Measurements from ENCODE around the gene BBS1. TPM values are rescaled to one million over a fixed set of nuclear protein-coding genes. Genes with fewer than 3 reads are reported as not detected.

BBS1 gene
- total RNA-seq, 4 donors from 2014 or later = 9.7 to 45.8 (median 17.1) TPM

DNA sequence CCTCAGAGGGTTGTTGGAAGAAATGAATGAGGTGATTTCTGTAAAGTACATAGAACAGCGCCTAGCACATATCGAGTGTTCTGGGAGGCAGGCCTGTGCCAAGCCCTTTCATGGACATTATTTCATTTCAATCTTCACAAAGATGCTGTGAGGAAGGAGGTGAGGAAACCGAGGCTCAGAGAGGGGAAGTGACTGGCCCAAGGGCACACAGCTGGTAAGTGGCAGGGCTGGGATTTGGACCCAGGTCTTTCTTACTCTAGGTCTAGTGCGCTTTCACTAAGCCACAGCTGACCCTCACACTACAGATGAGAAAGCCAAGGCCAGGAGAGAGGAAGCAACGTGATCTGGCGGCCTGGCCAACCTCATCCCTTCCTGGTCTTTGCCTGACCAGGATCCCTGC, 41.7 kb upstream of the BBS1 start:
- H3K27ac ChIP-seq = no peak overlapping the region
- no peak overlapping the region for H3K4me3 ChIP-seq
- DNase-seq = no peak
- H3K9me3 ChIP-seq = no peaks in the 10 kb centered on the region
- 95 to 96% methylated on average over 6 of the region's 6 CpGs for WGBS, 2 donors
- H3K27me3 ChIP-seq = no peaks in the 10 kb centered on the region
- H3K36me3 ChIP-seq = peaks cover 0 to 37% (median 6%) of the 10 kb centered on the region in 3 donors
- H3K4me1 ChIP-seq = peaks cover 13 to 33% (median 15%) of the 10 kb centered on the region in 3 donors
- intact Hi-C loops (cut with DNase I) = no loop called here
- TF ChIP-seq, protein P1, sequence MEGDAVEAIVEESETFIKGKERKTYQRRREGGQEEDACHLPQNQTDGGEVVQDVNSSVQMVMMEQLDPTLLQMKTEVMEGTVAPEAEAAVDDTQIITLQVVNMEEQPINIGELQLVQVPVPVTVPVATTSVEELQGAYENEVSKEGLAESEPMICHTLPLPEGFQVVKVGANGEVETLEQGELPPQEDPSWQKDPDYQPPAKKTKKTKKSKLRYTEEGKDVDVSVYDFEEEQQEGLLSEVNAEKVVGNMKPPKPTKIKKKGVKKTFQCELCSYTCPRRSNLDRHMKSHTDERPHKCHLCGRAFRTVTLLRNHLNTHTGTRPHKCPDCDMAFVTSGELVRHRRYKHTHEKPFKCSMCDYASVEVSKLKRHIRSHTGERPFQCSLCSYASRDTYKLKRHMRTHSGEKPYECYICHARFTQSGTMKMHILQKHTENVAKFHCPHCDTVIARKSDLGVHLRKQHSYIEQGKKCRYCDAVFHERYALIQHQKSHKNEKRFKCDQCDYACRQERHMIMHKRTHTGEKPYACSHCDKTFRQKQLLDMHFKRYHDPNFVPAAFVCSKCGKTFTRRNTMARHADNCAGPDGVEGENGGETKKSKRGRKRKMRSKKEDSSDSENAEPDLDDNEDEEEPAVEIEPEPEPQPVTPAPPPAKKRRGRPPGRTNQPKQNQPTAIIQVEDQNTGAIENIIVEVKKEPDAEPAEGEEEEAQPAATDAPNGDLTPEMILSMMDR (IDR thresholded peaks at IDR 0.05) = no peak
- no peak for TF ChIP-seq POLR2A (IDR thresholded peaks at IDR 0.05)

DNA sequence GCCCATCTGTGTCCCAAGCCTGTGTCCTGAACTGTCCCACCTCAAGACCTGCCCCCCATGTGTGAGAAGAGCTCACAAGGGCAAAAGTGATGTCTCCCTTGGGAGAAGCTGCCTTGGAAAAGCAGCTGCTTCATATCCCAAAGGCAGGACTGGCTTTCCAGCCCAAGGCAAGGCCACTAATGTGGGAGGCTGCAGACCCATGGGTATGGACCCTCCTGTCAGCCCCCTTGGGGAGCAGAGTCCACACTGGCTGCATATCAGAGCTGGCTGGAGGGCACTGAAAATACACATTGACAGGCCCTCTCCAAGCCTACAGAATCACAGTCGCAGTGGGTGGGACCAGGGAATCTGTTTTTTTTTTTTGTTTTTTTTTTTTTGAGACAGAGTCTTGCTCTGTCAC, 41.0 kb upstream of the BBS1 start:
- Histone ChIP-seq H3K4me1 (peaks cover 13 to 40% (median 15%) of the 10 kb centered on the region in 3 donors), H3K27me3 (no peaks in the 10 kb centered on the region), H3K9me3 (no peaks in the 10 kb centered on the region), H3K36me3 (peaks cover 0 to 44% (median 6%) of the 10 kb centered on the region in 3 donors), H3K4me3 (no peak overlapping the region), H3K27ac (no peak overlapping the region)
- TF ChIP-seq POLR2A (IDR thresholded peaks at IDR 0.05) = no peak
- TF ChIP-seq, protein P1 (IDR thresholded peaks at IDR 0.05) = no peak
- no peak for DNase-seq
- intact Hi-C loops (cut with DNase I) = no loop called here
- WGBS, 2 donors = 85 to 100% methylated on average over 1 of the region's 1 CpG

DNA sequence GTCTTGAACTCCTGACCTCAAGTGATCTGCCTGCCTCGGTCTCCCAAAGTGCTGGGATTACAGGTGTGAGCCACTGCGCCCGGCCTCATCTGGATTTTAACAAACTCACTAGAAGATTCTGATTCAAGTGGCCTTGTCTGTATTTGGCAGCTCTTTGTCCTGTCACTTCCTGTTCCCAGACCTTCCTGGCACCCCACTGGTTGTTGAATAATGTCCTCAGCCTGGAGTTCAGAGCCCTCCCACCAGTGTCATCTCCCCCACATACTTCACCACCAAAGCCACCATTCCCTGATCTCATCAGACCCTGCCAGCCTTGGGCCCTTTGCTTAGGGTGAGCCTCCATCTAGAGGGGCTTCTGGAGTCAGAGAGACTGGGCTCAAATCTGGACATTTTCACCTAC, 40.4 kb upstream of the BBS1 start:
- Histone ChIP-seq H3K4me1 (peaks cover 13 to 45% (median 15%) of the 10 kb centered on the region in 3 donors), H3K4me3 (no peak overlapping the region), H3K36me3 (peaks cover 0 to 48% (median 6%) of the 10 kb centered on the region in 3 donors), H3K27ac (no peak overlapping the region), H3K9me3 (no peaks in the 10 kb centered on the region), H3K27me3 (no peaks in the 10 kb centered on the region)
- DNase-seq = no peak
- intact Hi-C loops (cut with DNase I) = no loop called here
- TF ChIP-seq, protein P1 (IDR thresholded peaks at IDR 0.05) = no peak
- TF ChIP-seq POLR2A (IDR thresholded peaks at IDR 0.05) = no peak
- 83 to 100% methylated on average over 3 of the region's 3 CpGs for WGBS, 2 donors

DNA sequence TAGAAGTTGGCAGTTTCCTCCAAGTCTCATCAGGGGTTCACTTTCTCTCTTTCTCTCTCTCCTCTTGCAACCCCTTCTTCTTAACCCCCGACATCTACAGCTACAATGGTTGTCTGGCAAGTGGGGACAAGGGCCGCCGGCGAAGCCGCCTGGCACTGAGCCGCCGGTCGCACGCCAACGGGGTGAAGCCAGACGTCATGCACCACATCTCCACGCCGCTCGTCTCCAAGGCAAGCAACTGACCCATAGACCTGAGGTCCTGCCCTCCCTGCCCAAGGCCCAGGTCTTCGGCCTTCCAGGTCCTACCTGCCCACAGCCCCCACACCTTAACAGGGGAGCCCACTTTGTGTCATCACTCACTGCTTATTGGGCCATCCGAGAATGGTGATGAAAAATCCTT, 39.3 kb upstream of the BBS1 start:
- Histone ChIP-seq H3K4me1 (peaks cover 6 to 36% (median 10%) of the 10 kb centered on the region in 3 donors), H3K4me3 (no peak overlapping the region), H3K27me3 (no peaks in the 10 kb centered on the region), H3K36me3 (peaks cover 0 to 60% (median 6%) of the 10 kb centered on the region in 3 donors), H3K9me3 (no peaks in the 10 kb centered on the region), H3K27ac (no peak overlapping the region)
- TF ChIP-seq POLR2A (IDR thresholded peaks at IDR 0.05) = no peak
- TF ChIP-seq, protein P1 (IDR thresholded peaks at IDR 0.05) = no peak
- intact Hi-C loops (cut with DNase I) = no loop called here
- no peak for DNase-seq
- WGBS, 2 donors = 87% methylated on average over 9 of the region's 16 CpGs; no CpG with 5 or more reads in 1 of the 2 donors

DNA sequence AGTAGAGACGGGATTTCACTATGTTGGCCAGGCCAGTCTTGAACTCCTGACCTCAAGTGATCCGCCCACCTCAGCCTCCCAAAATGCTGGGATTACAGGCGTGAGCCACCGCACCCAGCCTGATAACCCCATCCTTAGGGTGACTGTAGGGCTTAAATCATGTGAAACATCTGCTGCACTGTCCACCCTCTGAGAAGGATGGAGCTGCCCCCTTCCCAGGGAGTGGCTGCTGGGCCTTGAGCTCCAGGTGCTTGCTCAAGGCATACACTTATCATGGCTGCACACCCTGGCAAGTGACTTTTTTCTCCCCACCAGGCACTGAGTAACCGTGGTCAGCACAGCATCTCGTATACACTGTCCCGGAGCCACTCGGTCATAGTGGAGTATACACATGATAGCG, 38.4 kb upstream of the BBS1 start:
- 88 to 89% methylated on average over 4 to 9 of the region's 9 CpGs for WGBS, 2 donors
- peaks cover 0 to 65% (median 6%) of the 10 kb centered on the region in 3 donors for H3K36me3 ChIP-seq
- no peaks in the 10 kb centered on the region for H3K9me3 ChIP-seq
- intact Hi-C loops (cut with DNase I) = no loop called here
- TF ChIP-seq, protein P1 (IDR thresholded peaks at IDR 0.05) = no peak
- H3K27ac ChIP-seq = no peak overlapping the region
- DNase-seq = no peak
- H3K4me1 ChIP-seq = peaks cover 5 to 33% (median 9%) of the 10 kb centered on the region in 3 donors
- H3K27me3 ChIP-seq = no peaks in the 10 kb centered on the region
- H3K4me3 ChIP-seq = no peak overlapping the region
